Neural crest cell (in vitro differentiated cells): ENCODE results near the gene EYA4. TPM values are rescaled to one million over a fixed set of nuclear protein-coding genes. Genes with fewer than 3 reads are reported as not detected.

Experiments
- DNase-seq: peaks from one replicate; pipeline ENCODE4 v3.0.0; 2021; ENCODE audit warnings: low read depth, mixed read lengths, low spot score
- H3K27ac Mint-ChIP-seq: one replicate; pipeline ENCODE4 v1.8.0; 2021; ENCODE audit warnings: mild to moderate bottlenecking, mixed read lengths; ENCODE audit not compliant: unreplicated experiment
- H3K27me3 Mint-ChIP-seq: 2 replicates; pipeline ENCODE4 v1.8.0; 2021; ENCODE audit warnings: low read depth, mild to moderate bottlenecking, mixed read lengths
- H3K36me3 Mint-ChIP-seq: 2 replicates; pipeline ENCODE4 v1.8.0; 2021; ENCODE audit warnings: low read depth, mild to moderate bottlenecking, mixed read lengths
- H3K4me1 Mint-ChIP-seq: 2 replicates; pipeline ENCODE4 v1.8.0; 2021; ENCODE audit warnings: mixed read lengths
- H3K4me3 Mint-ChIP-seq: one replicate; pipeline ENCODE4 v1.8.0; 2021; ENCODE audit warnings: mild to moderate bottlenecking, mixed read lengths
- H3K9me3 Mint-ChIP-seq: 2 replicates; pipeline ENCODE4 v1.8.0; 2021; ENCODE audit warnings: mixed read lengths
- total RNA-seq: library from RNA; stranded (reverse); gene quantifications from 2 replicates; pipeline ENCODE4 v1.2.1, GENCODE V29; 2021
- TF ChIP-seq, protein P1 (sequence below): fragments of 200-600 bp; sonication (generic); conservative IDR thresholded peaks from 2 replicates; pipeline ENCODE4 v1.5.0; 2021; ENCODE audit warnings: antibody characterized with exemption, mild to moderate bottlenecking

EYA4 gene
- total RNA-seq, 1 donor from 2014 or later = 1.6 TPM

DNA sequence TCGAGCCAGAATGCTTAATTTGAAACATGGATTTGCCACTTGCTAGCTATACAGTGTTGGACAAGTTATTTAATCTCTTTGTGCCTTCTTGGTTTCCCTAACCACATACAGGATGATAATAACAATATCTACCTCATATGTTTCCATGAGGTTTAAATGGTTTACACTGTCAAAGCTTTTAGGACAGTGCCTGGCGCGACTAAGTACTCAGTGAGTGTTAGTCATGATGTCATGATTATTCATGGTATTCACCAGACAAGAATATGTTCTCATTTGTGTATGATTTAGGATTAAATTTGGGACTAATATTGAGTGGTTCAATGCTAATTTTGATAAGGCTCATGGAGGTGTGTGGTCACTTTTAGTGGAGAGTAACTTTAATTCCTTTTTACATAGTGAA is 167.4 kb downstream of the EYA4 start:
- Mint-ChIP-seq H3K27me3 (no peaks in the 10 kb centered on the region), H3K4me3 (no peak overlapping the region), H3K4me1 (peaks cover 8% of the 10 kb centered on the region), H3K27ac (no peak overlapping the region), H3K36me3 (no peaks in the 10 kb centered on the region), H3K9me3 (no peaks in the 10 kb centered on the region)
- TF ChIP-seq, protein P1, sequence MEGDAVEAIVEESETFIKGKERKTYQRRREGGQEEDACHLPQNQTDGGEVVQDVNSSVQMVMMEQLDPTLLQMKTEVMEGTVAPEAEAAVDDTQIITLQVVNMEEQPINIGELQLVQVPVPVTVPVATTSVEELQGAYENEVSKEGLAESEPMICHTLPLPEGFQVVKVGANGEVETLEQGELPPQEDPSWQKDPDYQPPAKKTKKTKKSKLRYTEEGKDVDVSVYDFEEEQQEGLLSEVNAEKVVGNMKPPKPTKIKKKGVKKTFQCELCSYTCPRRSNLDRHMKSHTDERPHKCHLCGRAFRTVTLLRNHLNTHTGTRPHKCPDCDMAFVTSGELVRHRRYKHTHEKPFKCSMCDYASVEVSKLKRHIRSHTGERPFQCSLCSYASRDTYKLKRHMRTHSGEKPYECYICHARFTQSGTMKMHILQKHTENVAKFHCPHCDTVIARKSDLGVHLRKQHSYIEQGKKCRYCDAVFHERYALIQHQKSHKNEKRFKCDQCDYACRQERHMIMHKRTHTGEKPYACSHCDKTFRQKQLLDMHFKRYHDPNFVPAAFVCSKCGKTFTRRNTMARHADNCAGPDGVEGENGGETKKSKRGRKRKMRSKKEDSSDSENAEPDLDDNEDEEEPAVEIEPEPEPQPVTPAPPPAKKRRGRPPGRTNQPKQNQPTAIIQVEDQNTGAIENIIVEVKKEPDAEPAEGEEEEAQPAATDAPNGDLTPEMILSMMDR = no peak
- DNase-seq = no peak

DNA sequence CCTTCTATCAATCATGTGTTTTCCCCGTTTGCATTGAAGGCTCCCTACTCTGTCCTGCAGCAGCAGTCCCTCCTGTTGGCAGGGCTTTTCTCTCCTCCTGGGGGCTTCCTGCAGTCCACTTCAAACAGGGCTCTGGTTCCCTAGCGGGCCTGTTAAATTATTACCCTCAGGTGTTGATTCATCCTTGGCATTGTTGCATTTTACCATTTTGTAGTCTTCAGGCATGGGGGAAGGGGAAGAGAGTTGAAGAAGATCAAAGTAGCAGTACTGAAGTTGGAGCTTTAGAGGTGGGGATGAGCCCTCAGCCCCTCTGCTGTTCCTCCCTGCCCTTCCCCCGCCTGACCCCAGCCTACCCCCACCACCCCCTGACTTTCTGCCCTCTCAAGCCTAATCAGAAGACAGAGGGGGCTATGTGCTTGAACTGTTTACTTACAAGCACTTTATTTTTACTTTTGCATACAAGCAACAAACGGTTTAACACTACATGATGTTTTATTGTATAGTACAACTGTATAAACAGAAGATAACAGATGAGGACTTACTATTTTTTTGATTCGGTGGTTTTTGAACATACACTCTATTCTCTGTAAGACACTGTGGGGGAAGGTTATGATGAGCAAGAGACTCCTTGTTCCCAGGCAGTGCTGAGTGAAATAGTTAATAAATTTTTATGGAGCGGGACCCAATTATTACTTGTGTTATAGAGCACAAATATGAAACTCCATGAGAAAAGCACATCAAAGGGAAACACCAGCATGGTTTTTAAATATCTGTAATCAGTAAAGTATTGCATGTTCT is 169.7 kb downstream of the EYA4 start:
- H3K4me3 Mint-ChIP-seq = peak overlapping the region; percentile 66
- TF ChIP-seq, protein P1 = no peak
- peak; percentile 10 for DNase-seq
- H3K36me3 Mint-ChIP-seq = no peaks in the 10 kb centered on the region
- H3K4me1 Mint-ChIP-seq = peaks cover 8% of the 10 kb centered on the region
- no peaks in the 10 kb centered on the region for H3K27me3 Mint-ChIP-seq
- no peaks in the 10 kb centered on the region for H3K9me3 Mint-ChIP-seq
- peak overlapping the region; percentile 32 for H3K27ac Mint-ChIP-seq

DNA sequence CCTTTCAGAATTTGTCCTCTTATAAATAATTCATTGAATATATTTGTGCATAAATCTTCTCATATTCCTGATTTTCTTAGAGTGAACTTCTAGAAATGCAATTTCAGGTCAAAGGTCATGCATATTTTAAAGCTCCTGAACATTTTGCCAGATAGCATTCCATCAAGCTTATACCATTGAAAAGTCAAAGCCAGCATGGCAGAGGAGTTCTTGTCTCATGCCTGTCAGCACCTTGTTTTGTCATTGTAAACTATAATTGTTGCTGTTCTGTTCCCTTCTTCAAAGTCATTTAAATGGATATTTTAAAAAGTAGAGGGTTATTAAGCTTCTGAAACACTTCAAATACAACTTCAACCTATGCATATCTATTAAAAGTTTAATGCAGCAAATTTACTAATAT is 170.6 kb downstream of the EYA4 start:
- peaks cover 8% of the 10 kb centered on the region for H3K4me1 Mint-ChIP-seq
- no peaks in the 10 kb centered on the region for H3K36me3 Mint-ChIP-seq
- TF ChIP-seq, protein P1 = no peak
- no peak overlapping the region for H3K27ac Mint-ChIP-seq
- H3K9me3 Mint-ChIP-seq = no peaks in the 10 kb centered on the region
- no peaks in the 10 kb centered on the region for H3K27me3 Mint-ChIP-seq
- DNase-seq = no peak
- no peak overlapping the region for H3K4me3 Mint-ChIP-seq

DNA sequence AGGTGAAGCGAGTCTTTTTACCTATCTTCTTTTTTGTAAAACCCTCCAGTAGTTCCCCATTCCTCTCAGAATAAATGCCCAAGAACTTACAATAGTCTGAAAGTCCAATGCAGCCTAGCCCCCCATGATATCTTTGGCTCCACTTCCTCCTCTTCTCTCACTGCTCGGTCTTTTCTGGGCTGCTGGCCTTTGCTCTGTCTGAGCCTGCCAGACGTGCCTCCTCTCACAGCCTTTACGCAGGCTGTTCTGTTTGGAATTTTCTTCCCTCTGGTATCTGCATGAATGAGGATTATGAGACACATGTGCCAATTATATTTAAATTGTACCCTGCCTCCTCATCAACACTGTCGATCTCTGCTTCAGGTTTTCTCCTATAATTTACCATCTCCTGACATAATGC is 174.1 kb downstream of the EYA4 start:
- Mint-ChIP-seq H3K9me3 (no peaks in the 10 kb centered on the region), H3K36me3 (no peaks in the 10 kb centered on the region), H3K27ac (no peak overlapping the region), H3K4me3 (no peak overlapping the region), H3K4me1 (peaks cover 8% of the 10 kb centered on the region), H3K27me3 (no peaks in the 10 kb centered on the region)
- no peak for DNase-seq
- TF ChIP-seq, protein P1 = no peak

DNA sequence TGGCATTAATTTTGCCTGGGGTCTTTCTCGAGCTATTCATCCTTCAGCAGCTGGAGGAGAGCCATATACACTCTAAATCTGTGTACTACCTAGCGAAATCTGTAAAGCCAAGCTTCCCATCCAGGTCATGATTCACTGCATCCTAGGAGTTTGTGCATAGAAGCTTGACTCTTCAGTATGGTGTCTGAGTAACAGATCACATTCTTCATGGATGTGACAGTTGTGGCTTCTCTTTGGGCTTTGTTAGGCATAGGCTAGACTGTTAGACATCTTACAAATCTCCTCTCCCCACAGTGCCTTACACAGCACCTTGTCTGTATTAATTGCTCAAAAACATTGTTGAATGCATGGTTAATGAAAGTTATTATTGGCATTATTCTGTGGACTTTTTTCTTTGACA is 177.0 kb downstream of the EYA4 start:
- Mint-ChIP-seq H3K4me3 (no peak overlapping the region), H3K4me1 (no peaks in the 10 kb centered on the region), H3K27me3 (no peaks in the 10 kb centered on the region), H3K27ac (no peak overlapping the region), H3K9me3 (no peaks in the 10 kb centered on the region), H3K36me3 (no peaks in the 10 kb centered on the region)
- TF ChIP-seq, protein P1 = no peak
- no peak for DNase-seq
